PC-3 (cell line): ENCODE data around the gene FITM2. TPM values are rescaled to one million over a fixed set of nuclear protein-coding genes. Genes with fewer than 3 reads are reported as not detected.

Source experiments
- ATAC-seq: fragments of 200-7000 bp; cut with Tn5 transposase; 2 replicates; pipeline ENCODE4 v1.9.1; 2020; ENCODE audit warnings: mild to moderate bottlenecking, moderate library complexity
- BruUV-seq: library from RNA; stranded (reverse); fragments of 400-500 nt; replicated peaks from 2 replicates; lab custom pipeline; 2021; lab: Mats Ljungman, UMichigan
- CTCF ChIA-PET: fragments of 300-600 bp; sonication (Branson Sonifier 250); formaldehyde crosslinking; loops from one replicate; lab custom pipeline; 2022; ENCODE audit warnings: antibody characterized with exemption; lab: Charles Lee
- POLR2A ChIA-PET: fragments of 300-600 bp; sonication (Branson Sonifier 250); formaldehyde crosslinking; loops from one replicate; lab custom pipeline; 2022; ENCODE audit warnings: antibody characterized with exemption; ENCODE audit not compliant: unreplicated experiment; lab: Charles Lee
- DNase-seq: peaks from one replicate; pipeline ENCODE4 v3.0.0-alpha.2; 2015
- H2AFZ ChIP-seq: fragments of 300-600 bp; sonication (generic); 2 replicates; pipeline ENCODE4 v1.6.0; 2016; ENCODE audit warnings: antibody characterized with exemption, low read length
- H3F3A ChIP-seq: fragments of 300-600 bp; sonication (generic); one replicate; pipeline ENCODE4 v1.6.0; 2017; ENCODE audit warnings: antibody characterized with exemption, low read length, control low read depth, mild to moderate bottlenecking; ENCODE audit not compliant: unreplicated experiment
- H3K27ac ChIP-seq: fragments of 300-600 bp; sonication (generic); 2 replicates; pipeline ENCODE4 v1.5.1; 2016; ENCODE audit warnings: mild to moderate bottlenecking, low read length
- H3K27me3 ChIP-seq: fragments of 300-600 bp; sonication (generic); 2 replicates; pipeline ENCODE4 v1.6.1; 2016; ENCODE audit warnings: low read length, mixed read lengths
- H3K36me3 ChIP-seq: fragments of 300-600 bp; sonication (generic); 2 replicates; pipeline ENCODE4 v1.6.1; 2016; ENCODE audit warnings: low read depth, mixed run types, low read length, mixed read lengths
- H3K4me1 ChIP-seq: fragments of 300-600 bp; sonication (generic); 2 replicates; pipeline ENCODE4 v1.5.1; 2016; ENCODE audit warnings: low read length; ENCODE audit not compliant: insufficient read depth
- H3K4me2 ChIP-seq: fragments of 300-600 bp; sonication (generic); 2 replicates; pipeline ENCODE4 v1.6.0; 2016; ENCODE audit warnings: low read length
- H3K4me3 ChIP-seq: fragments of 300-600 bp; sonication (generic); 2 replicates; pipeline ENCODE4 v1.5.1; 2016; ENCODE audit warnings: mild to moderate bottlenecking, low read length, mixed read lengths
- H3K79me2 ChIP-seq: fragments of 300-600 bp; sonication (generic); 2 replicates; pipeline ENCODE4 v1.6.1; 2017; ENCODE audit warnings: low read length, mixed read lengths
- H3K9ac ChIP-seq: fragments of 300-600 bp; sonication (generic); 2 replicates; pipeline ENCODE4 v1.6.0; 2016; ENCODE audit warnings: mild to moderate bottlenecking, low read length
- H3K9me2 ChIP-seq: fragments of 300-600 bp; sonication (generic); replicated peaks from 2 replicates; pipeline ENCODE4 v1.6.1; 2016; ENCODE audit warnings: mixed run types, low read length, mixed read lengths
- H3K9me3 ChIP-seq: fragments of 300-600 bp; sonication (generic); 2 replicates; pipeline ENCODE4 v1.6.1; 2016; ENCODE audit warnings: low read length, mixed read lengths
- H4K20me1 ChIP-seq: fragments of 300-600 bp; sonication (generic); 2 replicates; pipeline ENCODE4 v1.6.1; 2016; ENCODE audit warnings: low read length, mixed read lengths
- EZH2 ChIP-seq: fragments of 300-600 bp; sonication (generic); IDR thresholded peaks from one replicate; pipeline ENCODE4 v1.6.1; 2017; ENCODE audit warnings: antibody characterized with exemption, mild to moderate bottlenecking, low read length; ENCODE audit not compliant: unreplicated experiment
- EZH2phosphoT487 ChIP-seq: fragments of 300-600 bp; sonication (generic); IDR thresholded peaks from 2 replicates; pipeline ENCODE4 v1.6.1; 2018; ENCODE audit warnings: mild to moderate bottlenecking, antibody characterized with exemption, low read length, borderline replicate concordance
- intact Hi-C: fragments of 100-400 bp; cut with micrococcal nuclease; formaldehyde crosslinking; loops from 2 replicates; pipeline ENCODE4 v1.9.0; 2023
- total RNA-seq: library from RNA; depleted of rRNA; stranded (reverse); fragments of >200 nt; gene quantifications from 2 replicates; pipeline ENCODE4 v1.2.3, GENCODE V29; 2014
- TF ChIP-seq, protein P1 (sequence below): fragments of 300-600 bp; sonication (generic); conservative IDR thresholded peaks from 2 replicates; pipeline ENCODE4 v1.5.1; 2017; ENCODE audit warnings: antibody characterized with exemption, low read depth, mild to moderate bottlenecking, low read length

Gene FITM2
- total RNA-seq, 1 experiment from 2014 or later = 8.8 TPM

DNA sequence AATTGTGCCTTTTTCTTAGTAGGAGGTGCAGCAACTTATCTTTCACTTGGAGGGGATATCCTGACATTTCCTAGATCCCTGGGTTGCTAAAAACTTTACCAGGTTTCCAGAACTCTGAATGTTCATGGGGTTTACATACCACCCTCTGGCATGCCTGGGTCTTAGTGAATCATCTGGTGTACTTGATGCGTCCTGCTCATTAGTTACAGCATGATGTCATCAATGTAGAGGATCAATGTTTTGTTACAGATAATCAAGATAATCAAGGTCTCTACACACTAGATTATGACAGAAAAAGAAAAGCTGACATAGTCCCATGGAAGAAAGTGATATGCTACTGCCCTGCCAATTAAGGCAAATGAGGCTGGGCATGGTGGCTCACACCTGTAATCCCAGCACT, 27.0 kb downstream of the FITM2 start:
- CTCF ChIA-PET = interaction anchor here (0.6 kb wide), 1 partner anchor 67 kb away, joined by 3 read pairs; no protein-coding TSS in a partner anchor
- no TSS peak for BruUV-seq
- intact Hi-C loops = no loop called here

DNA sequence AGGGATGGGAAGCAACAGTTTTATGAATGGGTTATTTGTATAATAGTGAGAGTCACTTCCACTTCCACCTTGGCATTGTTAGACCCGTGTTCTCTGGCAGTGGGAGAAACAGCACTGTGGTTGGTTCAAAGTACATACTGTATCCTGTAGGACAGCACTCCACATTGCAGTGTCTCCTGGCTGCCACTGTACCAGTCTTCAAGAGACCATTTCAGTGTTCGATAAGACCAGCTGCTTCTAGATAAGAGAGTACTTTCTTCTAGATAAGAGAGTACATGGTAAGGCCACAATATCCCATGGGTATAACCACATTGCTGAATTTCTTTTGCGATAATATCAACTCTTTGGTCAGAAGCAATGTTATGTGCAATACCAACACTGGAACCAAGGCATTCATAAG, 28.8 kb downstream of the FITM2 start:
- DNase-seq = no peak
- Histone ChIP-seq H3K4me2 (no peak overlapping the region), H3K4me3 (no peak overlapping the region), H3K36me3 (no peaks in the 10 kb centered on the region), H3K27ac (no peak overlapping the region), H3F3A (no peaks in the 10 kb centered on the region), H3K9ac (no peak overlapping the region), H3K9me3 (no peaks in the 10 kb centered on the region), H3K9me2 (no peaks in the 10 kb centered on the region), H3K4me1 (peaks cover 16% of the 10 kb centered on the region), H3K27me3 (no peaks in the 10 kb centered on the region), H3K79me2 (no peaks in the 10 kb centered on the region), H4K20me1 (no peaks in the 10 kb centered on the region), H2AFZ (no peak overlapping the region)
- POLR2A ChIA-PET = no interaction called here
- BruUV-seq = no TSS peak
- CTCF ChIA-PET = no interaction called here
- peak; percentile 21 for ATAC-seq
- intact Hi-C loops = no loop called here
- no peak for TF ChIP-seq EZH2
- TF ChIP-seq, protein P1, sequence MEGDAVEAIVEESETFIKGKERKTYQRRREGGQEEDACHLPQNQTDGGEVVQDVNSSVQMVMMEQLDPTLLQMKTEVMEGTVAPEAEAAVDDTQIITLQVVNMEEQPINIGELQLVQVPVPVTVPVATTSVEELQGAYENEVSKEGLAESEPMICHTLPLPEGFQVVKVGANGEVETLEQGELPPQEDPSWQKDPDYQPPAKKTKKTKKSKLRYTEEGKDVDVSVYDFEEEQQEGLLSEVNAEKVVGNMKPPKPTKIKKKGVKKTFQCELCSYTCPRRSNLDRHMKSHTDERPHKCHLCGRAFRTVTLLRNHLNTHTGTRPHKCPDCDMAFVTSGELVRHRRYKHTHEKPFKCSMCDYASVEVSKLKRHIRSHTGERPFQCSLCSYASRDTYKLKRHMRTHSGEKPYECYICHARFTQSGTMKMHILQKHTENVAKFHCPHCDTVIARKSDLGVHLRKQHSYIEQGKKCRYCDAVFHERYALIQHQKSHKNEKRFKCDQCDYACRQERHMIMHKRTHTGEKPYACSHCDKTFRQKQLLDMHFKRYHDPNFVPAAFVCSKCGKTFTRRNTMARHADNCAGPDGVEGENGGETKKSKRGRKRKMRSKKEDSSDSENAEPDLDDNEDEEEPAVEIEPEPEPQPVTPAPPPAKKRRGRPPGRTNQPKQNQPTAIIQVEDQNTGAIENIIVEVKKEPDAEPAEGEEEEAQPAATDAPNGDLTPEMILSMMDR = no peak
- TF ChIP-seq EZH2phosphoT487 = no peak

More for the DNA sequence above, 27.0 kb downstream of the FITM2 start:
- Histone ChIP-seq H3K79me2 (no peaks in the 10 kb centered on the region), H3F3A (no peaks in the 10 kb centered on the region), H3K9me3 (no peaks in the 10 kb centered on the region), H3K27me3 (no peaks in the 10 kb centered on the region), H4K20me1 (no peaks in the 10 kb centered on the region), H3K4me2 (no peak overlapping the region), H3K36me3 (no peaks in the 10 kb centered on the region), H3K4me1 (peaks cover 11% of the 10 kb centered on the region), H3K4me3 (no peak overlapping the region), H2AFZ (no peak overlapping the region), H3K9me2 (no peaks in the 10 kb centered on the region), H3K9ac (no peak overlapping the region), H3K27ac (no peak overlapping the region)
- POLR2A ChIA-PET = no interaction called here
- TF ChIP-seq EZH2 = no peak
- TF ChIP-seq EZH2phosphoT487 = no peak
- TF ChIP-seq, protein P1 = no peak
- DNase-seq (no peak), ATAC-seq (no peak)

DNA sequence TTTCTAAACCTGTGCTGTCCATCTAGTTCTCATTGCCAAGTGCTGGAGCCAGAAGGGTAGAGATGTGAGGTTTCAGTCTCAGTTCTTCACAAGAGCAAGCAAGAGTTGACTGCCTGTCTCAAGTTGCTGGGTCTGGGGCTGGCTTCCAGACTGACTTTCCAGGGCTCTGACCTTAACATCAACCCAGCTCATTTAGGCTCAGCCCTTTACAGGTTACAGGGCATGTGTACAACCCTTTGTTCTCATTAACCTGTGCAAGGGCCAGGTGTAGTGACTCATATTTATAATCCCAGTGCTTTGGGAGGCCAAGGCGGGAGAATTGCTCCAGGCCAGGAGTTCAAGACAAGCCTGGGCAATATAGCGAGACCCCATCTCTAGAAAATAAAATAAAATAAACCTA, 30.6 kb downstream of the FITM2 start:
- no peak for ATAC-seq
- BruUV-seq = no TSS peak
- Histone ChIP-seq H3K4me1 (peaks cover 16% of the 10 kb centered on the region), H3K79me2 (no peaks in the 10 kb centered on the region), H2AFZ (no peak overlapping the region), H3K4me2 (no peak overlapping the region), H3K9me3 (no peaks in the 10 kb centered on the region), H3K27ac (no peak overlapping the region), H3K4me3 (no peak overlapping the region), H3K9me2 (no peaks in the 10 kb centered on the region), H3K9ac (no peak overlapping the region), H3F3A (no peaks in the 10 kb centered on the region), H3K27me3 (no peaks in the 10 kb centered on the region), H4K20me1 (no peaks in the 10 kb centered on the region), H3K36me3 (no peaks in the 10 kb centered on the region)
- no peak for DNase-seq
- intact Hi-C loops = no loop called here
- TF ChIP-seq, protein P1 = no peak
- TF ChIP-seq EZH2 (no peak), EZH2phosphoT487 (no peak)
- CTCF ChIA-PET = no interaction called here
- POLR2A ChIA-PET = no interaction called here
